ENCODE measurements around the gene HADH. TPM values are rescaled to one million over a fixed set of nuclear protein-coding genes. Genes with fewer than 3 reads are reported as not detected.
A peak's percentile ranks its signal among the peaks of the same experiment; 100 is the strongest.

HADH gene
- total and polyA plus RNA-seq, 2 experiments from 2014 or later, result 4.5 to 30.8 TPM

DNA sequence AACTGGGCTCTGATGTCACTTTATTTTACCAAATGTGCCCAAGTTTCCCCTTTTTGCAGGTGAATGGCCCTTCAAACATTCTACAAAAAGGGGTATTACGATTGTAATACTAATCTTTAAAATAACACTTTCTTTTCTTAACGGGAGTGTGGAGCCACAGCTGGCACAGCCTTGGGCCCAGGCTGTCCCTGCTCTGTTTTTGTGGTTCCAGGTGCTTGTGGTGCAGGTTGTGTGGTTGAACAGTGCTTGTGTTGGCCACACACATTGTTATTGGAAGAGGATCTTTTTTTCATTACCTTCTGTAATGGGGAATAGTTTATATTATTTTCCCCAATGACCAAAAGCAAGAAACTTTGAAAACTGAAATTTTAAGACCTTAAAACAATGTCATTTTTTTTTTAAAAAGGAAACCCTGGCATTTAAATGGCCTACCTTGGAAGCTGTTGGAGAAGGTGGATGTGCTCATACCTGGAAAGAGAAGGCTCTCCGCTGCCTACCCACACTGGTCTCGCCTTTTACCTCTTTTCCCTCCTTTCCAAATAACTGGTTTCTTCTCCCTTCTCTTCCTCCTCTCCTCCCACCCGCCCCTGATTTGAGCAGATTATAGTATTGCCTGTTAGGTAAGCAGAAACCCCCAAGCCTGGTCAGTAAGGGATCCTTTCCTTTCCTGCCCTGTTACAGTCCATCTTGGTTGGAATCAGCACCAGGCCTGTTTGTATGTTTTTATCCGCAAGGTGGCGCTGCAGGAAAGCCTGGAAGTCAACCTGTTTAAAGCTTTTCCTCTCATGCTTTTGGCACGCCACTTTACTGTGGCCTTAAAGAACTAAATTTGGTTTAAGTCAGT is 28.6 kb downstream of the HADH start:
- no peak overlapping the region for H3K4me2 ChIP-seq (ENCODE audit: unreplicated experiment)
- H3F3A ChIP-seq (ENCODE audit: insufficient read depth), result no peaks in the 10 kb centered on the region
- no peak overlapping the region for H2AFZ ChIP-seq
- H3K27ac ChIP-seq, result no peak overlapping the region
- H3K27me3 ChIP-seq (replicated peaks; ENCODE audit: insufficient read depth), result no peaks in the 10 kb centered on the region
- H3K4me3 ChIP-seq, result no peak overlapping the region
- H4K20me1 ChIP-seq (ENCODE audit: insufficient read depth), result no peaks in the 10 kb centered on the region
- no peaks in the 10 kb centered on the region for H3K4me1 ChIP-seq (ENCODE audit: insufficient read depth)
- in situ Hi-C loops (cut with MboI), result loop anchor here (5.0 kb wide), 1 partner anchor 554 kb away; no protein-coding TSS in a partner anchor
- peak; percentile 77 for DNase-seq
- TF ChIP-seq EZH2phosphoT487 (IDR thresholded peaks at IDR 0.05; ENCODE audit: insufficient read depth, low read depth), result no peak
- TF ChIP-seq EZH2 (IDR thresholded peaks at IDR 0.05; ENCODE audit: insufficient read depth, poor library complexity, severe bottlenecking), result no peak
- H3K79me2 ChIP-seq (ENCODE audit: insufficient read depth), result no peaks in the 10 kb centered on the region
- 0 out of 2 replicates have a peak, but pooled peaks cover 5% of the 10 kb centered on the region for H3K36me3 ChIP-seq (ENCODE audit: low read depth)
- no peaks in the 10 kb centered on the region for H3K9me2 ChIP-seq (ENCODE audit: insufficient read depth)
- H3K9ac ChIP-seq, result no peak overlapping the region
- 38 to 39% methylated on average over 8 of the region's 8 CpGs for WGBS, 2 experiments (ENCODE audit: low coverage in 1 of 2, low lambda C conversion rate in 2 of 2, missing lambda C conversion rate in 2 of 2)
- no peaks in the 10 kb centered on the region for H3K9me3 ChIP-seq (ENCODE audit: low read depth)

DNA sequence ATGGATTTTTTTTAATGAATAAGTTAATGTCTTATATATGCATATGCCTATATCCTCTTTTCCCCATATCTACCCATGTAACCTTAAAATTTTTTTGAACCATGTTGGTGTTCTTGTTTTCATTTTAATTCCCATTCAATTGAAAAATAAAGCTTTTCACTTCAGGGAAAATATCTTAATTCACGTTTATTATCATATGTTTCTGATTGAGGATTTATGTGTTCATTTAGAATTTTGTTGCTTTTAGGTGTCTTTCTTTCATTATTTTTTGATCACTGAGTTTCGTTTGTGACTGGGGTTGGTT is 29.1 kb downstream of the HADH start:
- H3K27me3 ChIP-seq (replicated peaks; ENCODE audit: insufficient read depth), result no peaks in the 10 kb centered on the region
- in situ Hi-C loops (cut with MboI), result loop anchor here (5.0 kb wide), 1 partner anchor 553 kb away; no protein-coding TSS in a partner anchor
- 48 to 49% methylated on average over 2 of the region's 2 CpGs for WGBS, 2 experiments (ENCODE audit: low coverage in 1 of 2, low lambda C conversion rate in 2 of 2, missing lambda C conversion rate in 2 of 2)

DNA sequence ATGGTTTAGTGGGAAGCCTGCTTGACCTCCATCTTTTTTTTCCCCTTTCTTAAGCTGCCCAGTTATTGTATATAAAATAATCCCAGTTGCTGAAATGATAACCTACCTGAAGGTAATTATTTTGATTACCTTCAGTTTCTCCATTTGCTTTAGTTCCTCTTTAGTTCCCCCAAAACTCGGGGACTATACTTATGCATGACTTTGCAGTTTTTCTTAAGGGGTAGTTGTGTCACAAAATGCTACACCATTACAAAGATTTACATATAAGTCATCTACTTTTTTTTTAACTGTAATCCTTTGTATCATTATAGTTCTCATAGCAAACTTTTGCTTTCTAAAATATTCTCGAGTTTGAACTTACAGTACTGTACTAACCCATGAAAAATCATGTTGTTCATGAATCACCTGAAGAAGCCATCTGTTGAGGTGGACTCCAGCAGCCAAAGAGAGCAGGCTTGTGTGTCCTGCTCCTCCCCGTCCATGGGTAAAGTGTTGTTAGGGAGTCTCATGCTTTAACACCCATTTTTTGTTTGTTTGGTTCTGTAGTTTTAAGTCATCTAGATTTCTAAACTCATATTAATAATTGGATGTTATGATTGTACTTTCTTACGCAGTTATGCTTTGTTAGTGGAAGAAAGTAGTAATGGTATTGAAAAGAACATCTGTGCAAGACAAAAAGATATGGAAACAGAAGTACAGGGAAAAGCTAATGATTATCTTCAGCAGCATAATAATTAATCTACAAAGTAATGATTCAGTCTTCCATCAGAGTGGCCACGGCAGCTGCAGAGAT is 34.6 kb downstream of the HADH start:
- Histone ChIP-seq H3K36me3 (ENCODE audit: low read depth) (0 out of 2 replicates have a peak, but pooled peaks cover 9% of the 10 kb centered on the region), H3K9ac (no peak overlapping the region)
- in situ Hi-C loops (cut with MboI), result no loop called here

More for the DNA sequence above, 29.1 kb downstream of the HADH start:
- H3K4me2 ChIP-seq (ENCODE audit: unreplicated experiment), result no peak overlapping the region
- no peak overlapping the region for H2AFZ ChIP-seq
- H3K9me3 ChIP-seq (ENCODE audit: low read depth), result no peaks in the 10 kb centered on the region
- no peak overlapping the region for H3K27ac ChIP-seq
- H3K9me2 ChIP-seq (ENCODE audit: insufficient read depth), result no peaks in the 10 kb centered on the region
- H3K4me1 ChIP-seq (ENCODE audit: insufficient read depth), result no peaks in the 10 kb centered on the region
- H4K20me1 ChIP-seq (ENCODE audit: insufficient read depth), result no peaks in the 10 kb centered on the region
- DNase-seq, result no peak
- 0 out of 2 replicates have a peak, but pooled peaks cover 6% of the 10 kb centered on the region for H3K36me3 ChIP-seq (ENCODE audit: low read depth)
- no peaks in the 10 kb centered on the region for H3K79me2 ChIP-seq (ENCODE audit: insufficient read depth)
- no peak overlapping the region for H3K9ac ChIP-seq
- H3F3A ChIP-seq (ENCODE audit: insufficient read depth), result no peaks in the 10 kb centered on the region
- TF ChIP-seq EZH2 (IDR thresholded peaks at IDR 0.05; ENCODE audit: insufficient read depth, poor library complexity, severe bottlenecking) (no peak), EZH2phosphoT487 (IDR thresholded peaks at IDR 0.05; ENCODE audit: insufficient read depth, low read depth) (no peak)
- H3K4me3 ChIP-seq, result no peak overlapping the region

DNA sequence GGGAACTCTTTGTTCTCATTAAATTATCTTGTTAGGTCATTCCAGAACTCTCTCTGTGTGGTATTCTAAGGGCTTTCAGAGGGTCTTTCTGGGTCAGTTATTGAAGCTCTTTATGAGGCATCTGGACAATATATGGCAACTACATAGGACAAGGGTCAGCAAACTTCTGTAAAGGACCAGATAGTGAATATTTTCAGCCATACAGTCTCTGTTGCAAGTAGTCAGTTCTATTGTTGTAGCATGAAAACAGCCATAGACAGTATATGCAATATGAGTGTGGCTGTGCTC is 35.1 kb downstream of the HADH start:
- in situ Hi-C loops (cut with MboI), result no loop called here

More for the DNA sequence above, 34.6 kb downstream of the HADH start:
- no peak for TF ChIP-seq EZH2phosphoT487 (IDR thresholded peaks at IDR 0.05; ENCODE audit: insufficient read depth, low read depth)
- H4K20me1 ChIP-seq (ENCODE audit: insufficient read depth), result no peaks in the 10 kb centered on the region
- H3K27ac ChIP-seq, result no peak overlapping the region
- 94 to 96% methylated on average over 5 of the region's 5 CpGs for WGBS, 2 experiments (ENCODE audit: low coverage in 1 of 2, low lambda C conversion rate in 2 of 2, missing lambda C conversion rate in 2 of 2)
- H3K9me3 ChIP-seq (ENCODE audit: low read depth), result no peaks in the 10 kb centered on the region
- H3K4me3 ChIP-seq, result no peak overlapping the region
- no peaks in the 10 kb centered on the region for H3K27me3 ChIP-seq (replicated peaks; ENCODE audit: insufficient read depth)
- no peaks in the 10 kb centered on the region for H3K9me2 ChIP-seq (ENCODE audit: insufficient read depth)
- H3K79me2 ChIP-seq (ENCODE audit: insufficient read depth), result no peaks in the 10 kb centered on the region
- no peak for DNase-seq
- H3F3A ChIP-seq (ENCODE audit: insufficient read depth), result no peaks in the 10 kb centered on the region
- H3K4me2 ChIP-seq (ENCODE audit: unreplicated experiment), result no peak overlapping the region
- no peak overlapping the region for H2AFZ ChIP-seq
- H3K4me1 ChIP-seq (ENCODE audit: insufficient read depth), result no peaks in the 10 kb centered on the region

More for the DNA sequence above, 35.1 kb downstream of the HADH start:
- Histone ChIP-seq H3K9ac (no peak overlapping the region), H3K79me2 (ENCODE audit: insufficient read depth) (no peaks in the 10 kb centered on the region), H2AFZ (no peak overlapping the region), H3K27ac (no peak overlapping the region), H3K9me2 (ENCODE audit: insufficient read depth) (no peaks in the 10 kb centered on the region), H3K4me3 (no peak overlapping the region), H3K36me3 (ENCODE audit: low read depth) (0 out of 2 replicates have a peak, but pooled peaks cover 9% of the 10 kb centered on the region), H3F3A (ENCODE audit: insufficient read depth) (no peaks in the 10 kb centered on the region), H3K27me3 (replicated peaks; ENCODE audit: insufficient read depth) (no peaks in the 10 kb centered on the region), H3K4me1 (ENCODE audit: insufficient read depth) (no peaks in the 10 kb centered on the region), H4K20me1 (ENCODE audit: insufficient read depth) (no peaks in the 10 kb centered on the region), H3K9me3 (ENCODE audit: low read depth) (no peaks in the 10 kb centered on the region), H3K4me2 (ENCODE audit: unreplicated experiment) (no peak overlapping the region)
- DNase-seq, result no peak
- no peak for TF ChIP-seq EZH2 (IDR thresholded peaks at IDR 0.05; ENCODE audit: insufficient read depth, poor library complexity, severe bottlenecking)
- no peak for TF ChIP-seq EZH2phosphoT487 (IDR thresholded peaks at IDR 0.05; ENCODE audit: insufficient read depth, low read depth)
